Retinal pigment epithelial cell (primary cell): ENCODE measurements around the gene PADI3.

Experiments
- DNase-seq: peaks from one replicate; pipeline ENCODE4 v3.0.0-alpha.2; 2010; ENCODE audit warnings: low read depth
- H3K4me3 ChIP-seq: 2 replicates; pipeline ENCODE4 v1.5.1; 2011; ENCODE audit warnings: mild to moderate bottlenecking, low read length, control low read depth, moderate library complexity
- TF ChIP-seq, protein P1 (sequence below): conservative IDR thresholded peaks from 2 replicates; pipeline ENCODE4 v1.5.1; 2011; ENCODE audit warnings: low read depth, low read length, control low read depth, inconsistent platforms

Gene PADI3

DNA sequence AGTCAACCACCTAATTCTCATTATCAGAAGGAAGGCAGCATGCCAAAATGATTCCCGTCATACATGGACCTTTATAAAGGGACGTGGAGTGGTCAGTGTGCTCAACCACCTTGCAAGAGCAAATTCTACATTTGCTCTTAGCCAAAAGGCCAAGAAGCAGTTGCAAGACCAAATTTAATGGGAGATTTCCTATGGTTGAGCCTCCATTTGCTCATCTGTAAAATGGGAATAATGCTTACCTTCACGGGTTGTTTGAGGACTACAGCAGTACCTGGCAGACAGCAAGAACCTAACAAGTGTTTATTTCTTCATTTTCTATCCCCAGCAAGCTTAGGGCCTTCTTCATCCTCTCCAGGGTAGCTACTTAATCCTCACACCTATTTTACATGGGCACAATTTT, 41.7 kb downstream of the PADI3 start:
- H3K4me3 ChIP-seq, result no peak overlapping the region
- DNase-seq, result no peak
- TF ChIP-seq, protein P1, sequence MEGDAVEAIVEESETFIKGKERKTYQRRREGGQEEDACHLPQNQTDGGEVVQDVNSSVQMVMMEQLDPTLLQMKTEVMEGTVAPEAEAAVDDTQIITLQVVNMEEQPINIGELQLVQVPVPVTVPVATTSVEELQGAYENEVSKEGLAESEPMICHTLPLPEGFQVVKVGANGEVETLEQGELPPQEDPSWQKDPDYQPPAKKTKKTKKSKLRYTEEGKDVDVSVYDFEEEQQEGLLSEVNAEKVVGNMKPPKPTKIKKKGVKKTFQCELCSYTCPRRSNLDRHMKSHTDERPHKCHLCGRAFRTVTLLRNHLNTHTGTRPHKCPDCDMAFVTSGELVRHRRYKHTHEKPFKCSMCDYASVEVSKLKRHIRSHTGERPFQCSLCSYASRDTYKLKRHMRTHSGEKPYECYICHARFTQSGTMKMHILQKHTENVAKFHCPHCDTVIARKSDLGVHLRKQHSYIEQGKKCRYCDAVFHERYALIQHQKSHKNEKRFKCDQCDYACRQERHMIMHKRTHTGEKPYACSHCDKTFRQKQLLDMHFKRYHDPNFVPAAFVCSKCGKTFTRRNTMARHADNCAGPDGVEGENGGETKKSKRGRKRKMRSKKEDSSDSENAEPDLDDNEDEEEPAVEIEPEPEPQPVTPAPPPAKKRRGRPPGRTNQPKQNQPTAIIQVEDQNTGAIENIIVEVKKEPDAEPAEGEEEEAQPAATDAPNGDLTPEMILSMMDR, result no peak

DNA sequence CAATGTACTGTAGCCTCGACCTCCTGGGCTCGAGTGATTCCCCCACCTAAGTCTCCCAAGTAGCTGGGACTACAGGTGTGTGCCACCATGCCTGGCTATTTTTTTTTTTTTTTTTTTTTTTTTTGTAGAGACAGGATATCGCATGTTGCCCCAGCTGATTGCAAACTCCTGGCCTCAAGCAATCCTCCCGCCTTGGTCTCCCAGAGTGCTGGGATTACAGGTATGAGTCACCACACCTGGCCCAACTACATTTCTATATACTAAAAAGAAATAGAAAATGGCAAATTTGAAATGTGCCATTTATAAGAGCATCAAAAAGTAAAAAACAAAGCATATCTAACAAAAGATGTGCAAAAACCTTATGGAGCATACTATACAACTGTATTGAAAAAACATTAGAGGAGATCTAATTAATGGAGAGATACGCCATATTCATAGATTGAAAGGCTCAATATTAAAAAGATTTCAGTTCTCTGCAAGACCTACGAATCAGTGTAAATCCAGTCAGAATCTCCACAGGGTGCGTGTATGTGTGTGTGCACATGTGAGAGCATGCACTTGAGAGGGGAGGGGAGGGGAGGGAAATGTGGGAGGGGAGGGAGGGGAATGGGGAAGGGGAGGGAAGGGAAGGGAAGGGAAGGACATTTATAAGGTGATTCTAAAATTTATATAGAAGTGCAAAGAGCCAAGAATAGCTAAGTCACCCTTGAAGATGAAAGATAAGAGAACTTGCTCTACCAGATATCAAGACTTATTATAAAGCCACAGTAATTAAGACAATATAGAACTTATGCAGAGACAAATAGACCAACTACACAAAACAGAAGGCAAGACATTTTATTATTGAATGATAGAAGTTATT, 43.6 kb downstream of the PADI3 start:
- H3K4me3 ChIP-seq, result no peak overlapping the region
- TF ChIP-seq, protein P1, result no peak
- DNase-seq, result no peak

DNA sequence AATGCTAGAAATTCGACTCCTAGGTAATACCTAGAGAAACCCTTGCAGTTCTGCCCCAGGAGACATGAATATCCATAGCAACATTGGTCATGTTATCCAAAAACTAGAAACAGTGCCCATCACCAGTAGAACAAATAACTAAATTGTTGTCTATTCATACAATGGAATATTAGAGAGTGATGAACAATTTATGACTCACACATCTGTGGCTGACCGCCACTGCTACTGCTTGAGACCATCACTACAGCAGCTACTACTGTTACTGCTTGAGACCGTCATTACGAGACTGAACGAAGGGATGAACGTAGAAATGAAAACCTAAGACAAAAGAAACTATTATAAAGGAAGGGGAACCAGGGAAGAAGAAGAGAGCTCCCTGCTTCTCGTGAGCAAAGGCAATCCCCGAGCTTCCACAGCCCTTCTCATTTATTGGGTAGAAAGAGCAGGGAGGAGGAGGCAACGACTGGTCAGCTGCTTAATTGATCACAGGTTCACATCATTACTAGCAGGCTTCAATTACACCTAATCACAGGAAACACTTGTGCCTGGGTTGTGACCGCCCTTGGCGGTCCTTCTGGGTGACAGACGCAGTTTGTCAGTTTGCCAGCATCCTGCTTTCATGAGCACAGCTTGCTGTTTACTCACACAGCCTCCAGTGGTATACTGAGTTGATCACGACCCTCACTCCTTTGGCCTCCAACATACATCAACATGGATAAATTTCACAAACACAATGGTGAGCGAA, 45.0 kb downstream of the PADI3 start:
- no peak for DNase-seq
- H3K4me3 ChIP-seq, result no peak overlapping the region
- TF ChIP-seq, protein P1, result no peak

DNA sequence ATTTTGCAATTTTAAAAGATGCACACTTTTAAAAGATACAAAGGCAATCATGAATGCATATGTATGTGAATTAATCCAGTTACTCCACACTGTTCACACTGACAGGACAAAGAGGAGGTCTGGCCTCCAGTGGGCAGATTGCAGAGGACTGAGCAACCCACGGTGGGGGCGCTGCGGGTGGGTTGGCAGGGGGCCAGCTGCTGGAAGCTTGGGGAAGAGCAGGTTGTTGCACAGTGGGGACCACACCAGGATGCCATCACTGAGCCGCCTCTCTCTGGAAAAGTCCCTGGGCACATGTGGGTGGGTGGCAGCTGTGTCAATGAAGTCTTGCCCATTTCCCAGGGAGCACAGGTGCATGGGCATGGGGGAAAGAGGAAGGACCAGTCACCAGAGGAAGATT, 46.4 kb downstream of the PADI3 start:
- no peak for DNase-seq
- TF ChIP-seq, protein P1, result no peak
- H3K4me3 ChIP-seq, result no peak overlapping the region

DNA sequence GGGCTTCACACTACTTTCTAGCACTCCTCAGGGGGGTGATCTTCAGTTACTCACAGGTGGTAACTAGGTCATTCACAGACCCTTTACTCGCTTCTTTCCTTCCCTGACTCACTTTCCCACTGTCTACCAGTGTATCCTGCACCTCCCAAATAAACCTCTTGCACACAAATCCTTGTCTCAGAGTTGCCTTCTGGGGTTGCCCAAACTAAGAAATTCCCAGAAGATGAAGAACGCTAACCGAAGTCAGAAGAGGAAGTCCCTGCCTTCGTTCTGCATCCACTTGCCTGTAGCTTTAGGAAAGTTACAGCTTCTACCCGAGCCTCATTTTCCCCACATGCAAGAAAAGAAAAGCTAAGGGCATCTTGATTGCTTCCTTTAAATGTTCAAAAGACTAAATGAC, 47.2 kb downstream of the PADI3 start:
- H3K4me3 ChIP-seq, result no peak overlapping the region
- TF ChIP-seq, protein P1, result no peak
- DNase-seq, result no peak

DNA sequence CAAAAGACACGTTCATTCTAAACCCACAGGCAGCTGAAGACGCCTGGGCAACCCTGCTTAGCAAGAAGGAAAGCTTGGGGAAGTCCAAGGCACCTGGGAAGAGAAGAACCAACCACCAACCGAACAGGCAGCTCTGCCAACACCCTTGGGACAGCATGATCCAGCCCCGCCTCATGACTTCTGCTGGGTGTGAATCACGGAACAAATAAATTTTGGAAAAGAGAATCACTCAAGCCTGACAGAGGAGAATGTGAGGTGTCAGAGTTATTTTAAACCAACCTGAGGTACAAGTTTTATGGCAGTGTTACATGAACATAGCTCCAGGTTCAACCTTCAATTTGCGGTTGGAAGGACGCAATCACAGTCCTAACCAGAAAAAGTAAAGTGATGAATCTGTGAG, 49.1 kb downstream of the PADI3 start:
- no peak for DNase-seq
- no peak overlapping the region for H3K4me3 ChIP-seq
- TF ChIP-seq, protein P1, result no peak
